ENCODE results near the gene RASAL3.
"Not testable (repeated sequence)": the region's sequence is repeated elsewhere in the genome, so short reads cannot be mapped to it uniquely, and the experiment has no call there.

Gene RASAL3

DNA sequence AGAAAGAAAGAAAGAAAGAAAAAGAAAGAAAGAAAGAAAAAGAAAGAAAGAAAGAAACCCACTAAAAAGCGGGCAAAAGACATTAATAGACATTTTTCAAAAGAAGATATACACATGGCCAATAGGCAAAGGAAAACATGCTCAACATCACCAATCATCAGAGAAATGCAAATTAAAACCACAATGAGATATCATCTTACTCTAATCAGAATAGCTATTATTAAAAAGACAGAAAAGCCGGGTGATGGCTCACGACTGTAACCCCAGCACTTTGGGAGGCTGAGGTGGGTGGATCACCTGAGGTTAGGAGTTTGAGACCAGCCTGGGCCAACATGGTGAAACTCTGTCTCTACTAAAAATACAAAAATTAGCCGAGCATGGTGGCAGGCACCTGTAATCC, 9.5 kb upstream of the RASAL3 start:
- DNase-seq (ENCODE audit: low spot score): not testable (repeated sequence)

DNA sequence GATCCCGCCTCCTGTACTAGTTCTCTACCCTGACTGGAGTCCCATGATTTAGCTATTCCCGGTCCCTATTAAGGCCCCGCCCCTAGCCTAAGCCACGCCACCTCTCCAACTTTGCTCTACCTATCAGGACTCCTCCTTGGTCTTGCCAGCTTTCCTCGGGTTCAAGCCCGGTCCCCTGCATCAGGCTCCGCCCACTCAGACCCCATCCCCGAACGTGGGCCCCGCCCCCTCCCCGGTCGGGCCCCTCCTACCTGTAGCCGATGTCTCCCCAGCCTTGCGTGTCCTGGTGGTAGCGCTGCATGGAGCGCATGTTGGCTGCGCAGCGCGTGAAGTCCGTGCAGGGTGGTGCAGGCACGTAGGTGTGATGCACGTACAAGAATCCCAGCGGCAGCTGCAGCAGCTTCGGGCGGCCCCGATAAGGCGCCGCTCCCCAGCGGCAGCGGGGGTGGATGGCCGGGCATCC, 7.3 kb upstream of the RASAL3 start:
- no peak for DNase-seq (ENCODE audit: low spot score)

DNA sequence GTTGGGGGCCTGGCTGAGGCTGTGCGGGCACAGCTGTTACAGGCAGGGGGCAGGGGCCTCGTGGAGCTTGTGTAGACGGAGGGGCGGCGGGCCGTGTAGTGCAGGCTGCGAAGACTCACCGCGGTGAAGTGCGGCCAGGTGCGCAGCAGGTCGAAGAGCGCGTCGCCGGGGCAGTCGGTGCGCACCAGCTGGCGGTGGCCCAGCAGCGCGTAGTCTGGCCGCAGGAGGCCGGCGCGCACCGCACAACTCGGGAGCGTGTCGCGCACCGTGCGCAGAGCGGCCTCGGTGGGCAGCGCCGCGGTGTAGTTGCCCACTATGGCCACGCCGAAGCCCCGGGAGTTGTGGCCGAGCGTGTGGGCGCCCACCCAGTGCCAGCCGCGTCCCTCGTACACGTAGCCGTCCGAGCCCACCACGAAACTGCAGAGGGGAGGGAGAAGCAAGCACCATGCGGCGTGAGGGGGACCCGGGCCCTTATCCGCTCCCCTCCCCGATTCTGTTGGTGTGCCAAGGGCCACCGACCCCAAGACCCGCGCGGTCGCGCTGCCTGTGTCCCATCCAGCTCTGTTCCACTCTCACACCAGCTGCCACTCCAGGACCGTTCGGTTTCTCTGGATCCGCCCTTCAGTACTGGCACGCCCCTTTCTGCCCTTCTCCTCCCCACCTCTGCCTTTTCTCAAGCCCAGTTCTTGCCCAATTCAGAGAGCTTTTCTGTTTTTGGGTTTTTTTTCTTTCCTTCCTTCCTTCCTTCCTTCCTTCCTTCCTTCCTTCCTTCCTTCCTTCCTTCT, 5.4 kb upstream of the RASAL3 start:
- no peak for DNase-seq (ENCODE audit: low spot score)

DNA sequence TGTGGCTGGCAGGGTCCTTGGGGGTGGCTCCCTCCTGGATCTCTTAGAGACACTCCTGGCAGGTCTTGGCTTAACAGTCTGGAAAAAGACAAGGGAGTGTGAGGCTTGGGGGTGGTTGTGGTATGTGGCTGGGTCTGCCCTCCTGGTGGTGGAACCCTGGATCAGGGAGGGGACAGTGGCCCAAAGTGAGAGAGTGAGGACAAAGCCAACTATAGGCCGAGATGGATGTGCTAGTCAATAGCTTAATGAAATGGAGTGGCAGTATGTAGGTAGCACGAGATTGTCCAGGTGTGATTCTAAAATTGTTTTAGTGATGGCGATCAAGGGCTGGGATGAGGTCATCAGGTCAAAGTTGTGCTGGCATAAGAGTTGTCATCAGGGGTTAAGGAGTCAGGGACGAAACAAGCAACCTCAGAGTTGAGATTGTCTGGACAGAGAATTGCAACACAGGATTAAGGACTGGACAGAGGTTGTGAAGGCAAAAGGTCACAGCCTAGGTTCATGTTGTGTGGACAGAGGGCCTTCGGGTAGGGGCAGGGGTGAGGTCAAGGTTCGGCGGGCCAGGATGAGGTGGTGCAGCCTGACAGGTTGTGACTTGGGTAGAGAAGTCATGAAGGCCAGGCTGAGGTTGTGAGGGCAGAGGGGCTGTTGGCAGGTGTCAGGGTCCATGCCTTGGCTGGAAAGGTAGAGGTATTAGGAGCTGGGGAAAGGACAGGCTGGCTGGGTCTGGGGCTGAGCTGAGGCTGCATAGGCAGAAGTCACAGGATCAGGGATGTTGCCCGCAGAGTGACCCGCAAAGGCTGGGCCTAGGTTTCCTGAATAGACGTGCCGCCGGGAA, 4.5 kb upstream of the RASAL3 start:
- DNase-seq (ENCODE audit: low spot score): no peak

DNA sequence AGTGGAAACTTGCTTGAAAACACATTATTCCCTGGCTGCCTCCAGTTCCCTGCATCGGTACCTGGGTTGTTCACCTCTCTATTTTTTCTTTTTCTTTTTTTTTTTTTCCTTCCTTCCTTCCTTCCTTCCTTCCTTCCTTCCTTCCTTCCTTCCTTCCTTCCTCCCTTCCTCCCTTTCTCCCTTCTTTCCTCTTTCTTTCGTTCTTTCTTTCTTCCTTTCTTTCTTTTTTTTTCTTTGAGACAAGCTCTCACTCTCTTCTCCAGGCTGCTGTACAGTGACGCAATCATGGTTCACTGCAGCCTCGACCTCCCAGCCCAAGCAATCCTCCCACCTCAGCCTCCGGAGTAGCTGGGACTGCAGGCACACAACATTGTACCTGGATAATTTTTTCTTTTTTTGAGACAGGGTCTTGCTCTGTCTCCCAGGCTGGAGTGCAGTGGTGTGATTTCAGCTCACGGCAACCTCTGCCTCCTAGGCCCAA, 3.4 kb upstream of the RASAL3 start:
- no peak for DNase-seq (ENCODE audit: low spot score)

DNA sequence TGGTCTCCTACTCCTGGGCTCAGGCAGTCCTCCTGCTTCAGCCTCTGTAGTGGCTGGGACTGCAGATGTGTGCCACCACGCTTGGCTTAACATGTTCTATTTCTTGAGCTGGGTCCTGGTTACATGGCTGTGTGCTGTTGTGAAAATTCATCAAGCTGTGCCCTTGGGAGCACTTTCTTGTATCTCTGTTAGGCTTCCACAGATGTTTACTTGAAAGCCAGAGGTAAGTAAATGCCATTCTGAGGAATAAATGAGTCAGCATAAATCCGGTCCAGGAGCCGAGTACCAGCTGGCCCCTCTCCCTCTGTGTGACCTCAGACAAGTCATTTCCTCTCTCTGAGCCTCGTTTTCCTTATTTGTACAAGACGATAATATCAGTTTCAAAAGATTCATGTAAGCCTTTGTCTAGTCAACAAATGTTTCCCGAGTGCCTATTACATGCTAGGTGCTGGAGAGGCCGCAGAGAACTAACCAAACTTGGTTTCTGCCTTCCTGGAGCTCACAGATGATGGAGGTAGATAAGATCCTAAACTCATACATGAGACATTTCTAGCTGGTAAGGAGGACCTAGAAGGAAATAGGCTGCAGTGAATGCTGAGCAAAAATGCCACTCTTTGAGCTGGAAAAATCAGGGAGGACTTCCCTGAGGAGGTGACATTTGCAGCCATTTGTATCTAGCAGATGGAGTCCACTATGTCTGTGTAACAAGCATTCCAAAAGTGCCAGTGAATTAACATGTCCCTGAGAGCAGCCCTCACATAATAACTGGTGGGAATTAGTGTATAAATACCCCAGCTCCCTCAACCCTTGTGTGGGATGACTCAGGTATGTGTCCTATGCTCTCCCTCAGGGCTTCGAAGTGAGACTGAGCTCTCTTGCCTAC, 2.7 kb upstream of the RASAL3 start:
- peak; percentile 79 for DNase-seq (ENCODE audit: low spot score)

DNA sequence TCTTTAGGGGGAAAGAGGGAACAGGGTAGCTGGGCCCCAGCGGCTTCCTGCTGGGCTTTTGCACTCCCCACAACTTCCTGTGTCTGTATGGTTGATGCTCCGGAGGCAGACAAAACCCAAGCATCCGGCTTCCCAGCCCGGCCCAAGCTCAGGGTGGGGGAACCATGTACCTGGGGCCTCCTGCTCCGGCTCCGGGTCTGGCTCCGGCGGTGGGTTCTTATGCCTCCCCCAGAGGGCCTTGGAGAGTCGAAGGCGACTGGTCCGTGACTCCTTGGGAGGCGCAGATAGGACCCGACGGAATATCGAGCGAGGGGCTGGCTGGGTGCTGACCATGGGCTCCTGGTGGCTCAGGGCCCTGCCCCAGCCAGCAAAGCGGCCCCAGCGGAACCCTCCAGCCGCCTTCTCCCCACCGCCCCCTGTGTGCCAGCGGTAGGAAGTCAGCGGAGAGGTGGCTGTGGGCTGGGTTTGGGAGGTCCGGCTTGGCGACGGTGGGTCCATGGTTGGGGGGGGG, 428 bp downstream of the RASAL3 start:
- DNase-seq (ENCODE audit: low spot score): no peak

DNA sequence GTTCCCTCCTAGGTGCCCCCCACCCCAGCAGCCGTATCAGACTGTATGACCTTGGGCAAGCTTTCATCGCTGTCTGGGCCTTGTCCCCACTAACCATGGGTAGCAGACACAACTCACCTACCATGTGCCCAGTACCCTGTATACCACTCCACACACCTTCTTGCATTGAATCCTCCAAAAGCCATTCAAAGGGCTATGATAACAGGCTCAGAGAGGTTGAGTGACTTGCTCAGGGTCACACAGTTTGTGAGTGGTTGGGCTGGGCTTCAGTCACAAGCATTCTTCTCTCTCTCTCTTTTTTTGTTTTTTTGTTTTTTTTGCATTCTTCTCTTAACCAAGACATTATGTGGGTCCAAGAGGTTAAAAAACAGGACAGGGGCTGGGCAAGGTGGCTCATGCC, 2.6 kb downstream of the RASAL3 start:
- no peak for DNase-seq (ENCODE audit: low spot score)

DNA sequence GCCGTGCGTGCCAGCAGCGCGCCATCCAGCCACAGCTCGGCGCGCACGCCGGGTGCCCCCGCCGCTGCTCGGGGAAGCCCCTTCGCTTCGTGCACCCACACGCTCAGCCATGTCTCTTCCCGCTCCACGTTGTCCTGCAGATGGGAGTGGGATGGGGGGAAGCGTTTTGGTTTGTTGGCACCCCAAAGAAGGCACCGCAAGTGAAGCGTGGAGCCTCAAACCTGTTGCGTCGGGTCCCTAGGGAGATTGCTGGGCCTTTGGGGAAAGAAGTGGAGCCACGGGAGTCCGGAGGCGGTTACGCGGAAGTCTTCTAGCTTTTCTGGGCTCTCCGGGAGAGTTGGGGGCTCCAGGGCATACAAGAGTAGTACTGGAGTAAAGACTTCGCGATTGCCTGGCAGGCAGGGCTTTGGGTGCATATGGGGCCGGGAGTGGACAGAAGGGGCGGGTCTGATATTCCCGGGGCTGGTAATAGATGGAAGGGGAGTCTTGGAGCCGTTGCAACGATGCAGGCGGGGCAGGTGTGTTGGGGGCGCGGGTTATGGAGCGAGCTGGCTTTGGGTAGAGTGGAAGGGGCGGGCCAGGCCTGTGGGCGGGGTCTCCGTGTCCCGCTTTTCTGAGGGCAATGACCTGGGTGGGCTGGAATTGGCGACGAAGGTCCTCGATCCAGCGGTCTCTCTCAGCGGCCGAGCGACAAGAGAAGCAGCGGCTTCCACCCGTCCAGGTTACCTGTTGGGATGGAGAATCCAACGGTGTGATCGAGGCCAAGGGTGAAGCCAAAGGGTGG, 6.5 kb downstream of the RASAL3 start:
- DNase-seq (ENCODE audit: low spot score): no peak

DNA sequence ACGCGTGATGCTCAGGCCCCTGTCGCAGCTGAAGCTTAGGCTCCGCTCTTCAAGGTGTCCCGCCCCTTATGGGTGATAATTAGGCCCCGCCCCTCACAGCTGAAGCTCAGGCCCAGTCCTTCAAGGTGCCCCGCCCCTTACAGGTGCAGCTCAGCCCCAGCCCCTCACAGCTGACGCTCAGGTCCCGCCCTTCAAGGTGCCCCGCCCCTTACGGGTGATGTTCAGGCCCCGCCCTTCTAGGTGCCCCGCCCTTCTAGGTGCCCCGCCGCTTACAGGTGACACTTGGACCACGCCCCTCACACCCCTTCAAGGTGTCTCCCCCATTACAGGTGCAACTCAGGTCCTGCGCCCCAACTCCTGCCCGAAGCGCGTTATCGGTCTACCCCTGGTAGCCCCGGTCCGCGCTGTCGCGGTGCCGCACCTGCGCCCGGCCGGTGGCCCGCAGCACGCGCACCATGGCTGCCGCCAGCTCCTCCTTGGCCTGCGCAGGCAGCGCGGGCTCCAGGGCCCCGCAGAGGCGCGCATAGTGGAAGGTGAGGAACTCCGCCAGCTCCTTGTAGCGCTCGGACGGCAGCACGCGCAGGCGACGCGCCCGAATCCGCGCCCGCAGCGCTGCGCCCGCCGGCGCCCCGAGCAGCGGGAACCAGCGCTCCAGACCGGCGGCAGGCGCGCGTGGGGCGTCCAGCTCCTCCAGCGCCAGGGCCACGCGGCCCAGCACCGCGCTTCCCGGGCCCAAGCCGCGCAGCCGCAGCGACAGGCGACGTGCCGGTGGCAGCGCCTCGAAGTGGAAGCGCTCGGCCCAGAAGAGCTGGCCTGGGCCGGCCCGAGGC, 7.3 kb downstream of the RASAL3 start:
- DNase-seq (ENCODE audit: low spot score): no peak

DNA sequence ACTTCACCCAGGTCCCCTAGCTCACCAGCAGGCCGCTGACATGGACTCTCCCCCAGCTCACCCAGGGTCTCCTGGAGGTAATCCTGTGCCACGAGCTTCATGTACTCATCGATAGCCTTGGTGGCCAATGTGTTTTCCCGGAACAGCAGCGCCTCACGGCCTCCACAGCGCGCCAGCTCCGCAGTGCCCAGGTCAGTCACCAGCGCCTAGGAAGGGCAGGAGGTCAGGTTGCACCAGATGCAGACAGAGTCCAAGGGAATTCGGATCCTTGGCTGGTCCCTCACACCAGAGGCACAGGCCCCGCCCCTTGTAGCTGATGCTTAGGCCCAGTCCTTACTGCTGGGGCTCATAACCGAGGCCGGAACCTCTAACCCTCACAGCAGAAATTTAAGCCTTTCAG, 7.9 kb downstream of the RASAL3 start:
- DNase-seq (ENCODE audit: low spot score): no peak

DNA sequence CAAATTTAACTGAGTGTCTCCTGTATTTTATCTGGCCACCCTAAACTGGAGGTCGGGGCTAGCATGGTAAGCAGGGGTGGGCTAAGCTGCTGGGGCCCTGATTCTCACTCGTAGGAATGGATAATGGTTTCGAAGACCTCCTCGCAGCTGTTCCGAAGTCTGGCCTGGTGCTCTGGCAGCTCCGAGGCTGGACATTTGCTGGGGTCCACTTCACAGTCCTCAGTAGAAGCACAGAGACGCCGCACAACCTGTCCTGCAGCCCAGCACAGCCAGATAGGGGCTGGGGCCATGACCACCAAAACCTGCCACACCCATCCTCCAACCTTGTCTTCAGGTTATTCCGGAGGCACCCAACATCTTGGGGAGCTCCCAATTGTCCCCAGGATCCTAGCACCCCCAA, 8.3 kb downstream of the RASAL3 start:
- no peak for DNase-seq (ENCODE audit: low spot score)

DNA sequence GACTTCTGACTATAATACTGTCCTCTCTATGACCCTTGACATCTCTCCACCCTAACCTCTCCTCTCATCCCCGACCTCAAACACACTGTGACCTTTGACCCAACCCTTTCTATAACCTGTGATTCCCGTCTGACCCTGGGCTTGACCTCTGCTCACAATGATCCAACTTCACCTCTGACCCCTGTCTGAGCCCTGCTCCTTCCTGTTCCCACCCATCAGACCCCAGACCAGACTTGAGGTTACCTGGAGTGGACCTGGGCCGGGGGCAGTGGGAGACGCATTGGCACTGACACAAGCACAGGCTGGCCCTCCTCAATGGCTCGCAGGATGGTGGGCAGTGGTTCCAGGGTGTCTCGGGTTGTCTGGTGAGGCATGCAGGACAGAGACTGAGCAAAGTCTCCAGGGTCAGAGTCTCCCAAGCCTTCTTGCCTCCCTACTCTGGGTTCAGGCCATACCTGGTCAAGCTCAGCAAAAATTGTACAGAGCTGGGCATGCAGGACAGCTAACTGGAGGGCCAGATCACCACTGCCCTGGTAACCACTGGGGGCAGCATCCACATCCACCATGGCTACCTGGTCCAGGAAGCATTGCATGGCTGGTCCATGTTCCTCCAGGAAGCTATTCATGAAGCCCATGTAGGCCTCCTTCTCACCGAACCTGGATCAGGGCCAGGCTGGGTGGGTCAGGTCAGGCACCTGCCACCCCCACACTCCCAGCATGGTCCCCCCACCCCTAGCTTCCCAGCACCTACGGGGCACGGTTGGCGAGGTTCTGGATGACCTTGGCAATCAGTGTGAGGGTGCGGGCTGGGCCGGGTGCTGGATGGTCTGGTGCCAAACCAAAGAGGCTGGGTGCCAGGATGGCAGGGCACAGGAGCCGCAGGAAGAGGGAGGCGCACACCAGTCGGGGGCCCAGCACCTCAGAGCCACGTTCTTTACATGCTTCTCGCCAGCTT, 10.2 kb downstream of the RASAL3 start:
- no peak for DNase-seq (ENCODE audit: low spot score)

DNA sequence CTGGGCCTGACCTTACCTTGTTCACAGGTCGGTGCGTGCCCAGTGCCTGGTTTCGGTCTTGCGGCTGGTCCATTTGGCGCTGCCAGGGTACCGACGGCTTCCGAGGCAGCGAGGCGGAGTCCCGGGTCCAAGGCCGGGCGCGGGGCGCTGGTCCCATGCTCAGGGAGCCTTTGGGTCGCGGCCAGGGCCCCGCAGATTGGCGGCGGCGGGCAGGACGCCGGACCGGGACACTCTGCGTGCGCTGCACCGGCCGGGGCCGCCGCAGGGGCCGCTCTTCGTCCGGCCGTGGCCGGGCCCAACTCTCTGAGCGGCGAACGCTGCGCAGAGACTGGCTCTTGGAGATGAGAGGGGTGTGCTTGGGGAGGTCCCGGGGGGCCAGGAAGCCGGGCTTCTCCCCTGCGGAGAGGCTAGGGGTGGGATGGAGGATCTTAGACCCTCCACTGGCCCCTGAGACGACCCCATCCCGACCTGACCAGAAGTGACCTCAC, 11.2 kb downstream of the RASAL3 start:
- no peak for DNase-seq (ENCODE audit: low spot score)

DNA sequence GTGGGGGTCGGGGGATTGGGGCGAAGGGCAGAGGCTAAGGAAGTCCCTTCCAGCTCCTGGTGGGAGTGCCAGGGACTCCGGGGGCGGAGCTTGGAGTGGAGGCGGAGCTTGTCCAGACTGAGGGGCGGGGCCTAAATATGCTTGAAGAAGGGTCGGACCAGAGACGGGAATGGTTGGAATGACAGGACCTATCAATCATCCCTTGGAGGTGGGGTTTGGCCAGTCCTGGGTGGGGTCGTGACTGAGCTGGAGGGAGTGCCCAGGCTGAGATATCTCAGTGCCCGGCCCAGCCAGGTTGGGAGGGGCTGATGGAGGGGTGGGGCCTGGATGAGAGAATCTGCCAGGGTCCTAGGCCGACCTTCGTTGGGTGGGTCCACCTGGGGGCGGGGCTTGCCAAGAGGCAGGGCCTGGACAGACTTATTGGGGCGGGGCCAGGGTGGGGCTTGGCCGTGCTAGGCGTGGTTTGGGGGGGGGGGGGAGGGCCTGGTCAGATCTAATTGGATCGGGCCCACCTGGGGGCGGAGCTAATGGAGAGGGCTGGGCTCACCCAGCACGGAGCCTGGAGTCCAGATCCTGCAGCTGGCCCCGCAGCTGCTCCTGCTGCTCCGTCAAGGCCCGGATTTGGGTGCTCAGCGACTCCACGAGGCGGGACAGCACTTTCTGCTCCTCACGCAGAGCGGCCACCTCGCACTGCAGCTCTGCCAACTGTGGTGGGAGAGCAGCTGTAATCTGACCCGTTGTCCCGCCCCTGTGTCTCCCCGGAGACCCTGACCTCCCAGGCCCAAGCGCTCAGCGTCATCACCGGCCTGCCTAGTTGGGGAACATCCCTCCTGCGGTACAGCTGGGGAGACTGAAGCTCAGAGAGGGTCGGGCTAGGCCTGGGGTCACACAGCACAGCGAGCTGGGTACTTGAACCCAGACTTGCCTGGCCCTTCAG, 12.0 kb downstream of the RASAL3 start:
- peak; percentile 46 for DNase-seq (ENCODE audit: low spot score)

DNA sequence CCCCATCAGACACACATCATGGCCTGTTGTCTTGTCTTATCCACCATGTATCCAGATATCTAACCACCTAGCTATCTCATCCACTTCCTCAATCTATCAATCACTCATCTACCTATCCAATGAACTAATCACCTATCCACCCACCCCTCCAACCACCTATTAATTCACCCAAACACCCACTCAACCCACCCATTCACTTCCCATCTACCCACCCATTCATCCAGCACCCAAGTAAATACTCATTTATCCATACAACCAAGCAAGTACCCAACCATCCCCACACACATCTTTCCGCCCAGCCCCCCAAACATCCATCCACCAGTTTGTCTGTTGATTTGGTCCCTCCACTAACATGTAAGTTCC, 13.8 kb downstream of the RASAL3 start:
- no peak for DNase-seq (ENCODE audit: low spot score)

DNA sequence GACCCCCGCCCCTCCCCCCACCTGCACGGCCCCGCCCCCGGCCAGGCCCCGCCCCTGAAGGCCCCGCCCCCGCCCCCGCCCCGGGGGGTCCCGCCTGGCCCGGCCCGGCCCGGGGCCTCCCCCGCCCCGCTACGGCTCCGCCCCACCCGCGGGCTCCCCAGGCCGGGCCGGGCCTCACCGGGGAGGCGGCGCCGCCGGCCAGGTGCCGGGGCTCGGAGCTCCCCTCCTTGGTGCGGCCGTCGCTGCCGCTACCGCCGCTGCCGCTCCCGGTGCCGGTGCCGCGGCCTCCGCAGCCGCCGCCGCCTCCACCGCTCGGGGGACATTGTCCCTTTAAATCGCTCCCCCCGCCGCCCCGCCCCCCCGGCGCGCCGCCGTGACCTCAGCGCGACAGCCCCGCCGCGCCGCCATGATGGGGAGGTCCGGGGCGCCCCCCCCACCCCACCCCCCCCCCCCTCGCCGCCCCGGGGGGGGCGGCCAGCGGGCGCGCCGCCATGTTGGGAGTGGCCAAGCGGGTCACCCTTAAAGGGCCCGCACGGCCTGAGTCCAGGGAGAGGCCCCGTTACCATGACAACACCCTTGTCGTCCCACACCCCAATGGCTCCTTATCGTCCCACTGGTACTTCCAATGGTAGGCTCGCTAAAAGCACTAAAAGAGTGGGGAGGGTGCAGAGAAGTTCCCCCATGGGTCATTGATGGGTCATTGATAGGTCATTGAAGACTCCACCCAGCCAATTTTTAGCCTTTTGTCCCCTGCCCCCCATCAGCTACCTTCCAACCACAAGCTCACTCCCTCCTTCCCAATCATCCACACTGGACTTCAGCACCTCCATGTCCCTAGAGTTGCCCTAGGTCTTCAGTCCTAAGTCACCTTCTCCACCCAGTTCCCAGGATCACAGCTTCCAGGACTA, 14.5 kb downstream of the RASAL3 start, which contains the start of gene WIZ:
WIZ (minus strand) TSS at position 337 of the 908 bp plus-strand sequence. CDS start 1,649 bp downstream, outside the sequence.
- DNase-seq (ENCODE audit: low spot score): peak; percentile 77

Data from RKO (cell line).